HepG2 (cell line): ENCODE results near the gene MRPL38. TPM values are rescaled to one million over a fixed set of nuclear protein-coding genes. Genes with fewer than 3 reads are reported as not detected.
A peak's percentile ranks its signal among the peaks of the same experiment; 100 is the strongest.

Source experiments
- BRF2 ChIP-seq: sonication (generic); formaldehyde crosslinking; IDR thresholded peaks from 2 replicates; pipeline ENCODE4 v1.8.1; 2022; ENCODE audit warnings: mild to moderate bottlenecking, missing genetic modification reagents
- CSRNP1 ChIP-seq: sonication (generic); formaldehyde crosslinking; IDR thresholded peaks from 2 replicates; pipeline ENCODE4 v1.8.1; 2023; ENCODE audit warnings: mild to moderate bottlenecking, missing genetic modification reagents
- HES4 ChIP-seq: sonication (generic); formaldehyde crosslinking; IDR thresholded peaks from 2 replicates; pipeline ENCODE4 v1.9.0; 2021; ENCODE audit warnings: mild to moderate bottlenecking, missing genetic modification reagents, borderline replicate concordance
- HMG20B ChIP-seq: conservative IDR thresholded peaks from 2 replicates; pipeline ENCODE4 v1.6.1; 2016; ENCODE audit warnings: missing genetic modification reagents, missing compliant biosample characterization
- ISX ChIP-seq: sonication (generic); formaldehyde crosslinking; conservative IDR thresholded peaks from 2 replicates; pipeline ENCODE4 v1.5.0; 2020; ENCODE audit warnings: missing genetic modification reagents
- JUNB ChIP-seq: sonication (generic); formaldehyde crosslinking; IDR thresholded peaks from 2 replicates; pipeline ENCODE4 v1.8.0; 2022; ENCODE audit warnings: missing genetic modification reagents, mild to moderate bottlenecking, borderline replicate concordance
- NCOA1 ChIP-seq: sonication (generic); formaldehyde crosslinking; IDR thresholded peaks from 2 replicates; pipeline ENCODE4 v1.9.0; 2021; ENCODE audit warnings: missing genetic modification reagents
- NR3C1 ChIP-seq: sonication (generic); formaldehyde crosslinking; IDR thresholded peaks from 2 replicates; pipeline ENCODE4 v1.4.0; 2020; ENCODE audit warnings: missing genetic modification reagents
- PHB2 ChIP-seq: fragments of 450-650 bp; IDR thresholded peaks from 2 replicates; pipeline ENCODE4 v1.6.1; 2018; ENCODE audit not compliant: partially characterized antibody
- RXRB ChIP-seq: IDR thresholded peaks from 2 replicates; pipeline ENCODE4 v1.6.1; 2016; ENCODE audit warnings: borderline replicate concordance, missing genetic modification reagents, missing compliant biosample characterization
- SALL1 ChIP-seq: sonication (generic); formaldehyde crosslinking; IDR thresholded peaks from 2 replicates; pipeline ENCODE4 v1.8.0; 2022; ENCODE audit warnings: mild to moderate bottlenecking, missing genetic modification reagents
- SPEN ChIP-seq: sonication (generic); formaldehyde crosslinking; IDR thresholded peaks from 2 replicates; pipeline ENCODE4 v1.5.1; 2020; ENCODE audit warnings: low read depth, mild to moderate bottlenecking, missing genetic modification reagents
- U2AF2 ChIP-seq: fragments of 200-400 bp; formaldehyde crosslinking; IDR thresholded peaks from 2 replicates; pipeline ENCODE4 v1.6.1; 2017; ENCODE audit warnings: low read depth, mild to moderate bottlenecking, low read length
- UBTF ChIP-seq: sonication (generic); formaldehyde crosslinking; IDR thresholded peaks from 2 replicates; pipeline ENCODE4 v1.4.0; 2020; ENCODE audit warnings: mild to moderate bottlenecking, missing genetic modification reagents
- ZGPAT ChIP-seq: IDR thresholded peaks from 2 replicates; pipeline ENCODE4 v1.6.1; 2016; ENCODE audit warnings: mild to moderate bottlenecking
- ZNF17 ChIP-seq: sonication (generic); formaldehyde crosslinking; IDR thresholded peaks from 2 replicates; pipeline ENCODE4 v1.5.0; 2020; ENCODE audit warnings: mild to moderate bottlenecking, missing genetic modification reagents
- ZNF235 ChIP-seq: sonication (generic); formaldehyde crosslinking; IDR thresholded peaks from 2 replicates; pipeline ENCODE4 v1.8.1; 2023; ENCODE audit warnings: mild to moderate bottlenecking, missing genetic modification reagents, borderline replicate concordance
- ZNF274 ChIP-seq: sonication (generic); formaldehyde crosslinking; IDR thresholded peaks from 2 replicates; pipeline ENCODE4 v1.5.1; 2020; ENCODE audit warnings: mild to moderate bottlenecking, missing genetic modification reagents
- ZNF383 ChIP-seq: sonication (generic); formaldehyde crosslinking; IDR thresholded peaks from 2 replicates; pipeline ENCODE4 v1.4.0; 2020; ENCODE audit warnings: missing genetic modification reagents, mild to moderate bottlenecking, borderline replicate concordance
- ZNF703 ChIP-seq: sonication (generic); formaldehyde crosslinking; IDR thresholded peaks from 2 replicates; pipeline ENCODE4 v1.5.1; 2020; ENCODE audit warnings: missing genetic modification reagents, mild to moderate bottlenecking, moderate library complexity, borderline replicate concordance
- ZNF709 ChIP-seq: sonication (generic); formaldehyde crosslinking; IDR thresholded peaks from 2 replicates; pipeline ENCODE4 v1.5.0; 2020; ENCODE audit warnings: mild to moderate bottlenecking, missing genetic modification reagents
- ZSCAN25 ChIP-seq: sonication (generic); formaldehyde crosslinking; IDR thresholded peaks from 2 replicates; pipeline ENCODE4 v1.8.0; 2022; ENCODE audit warnings: mild to moderate bottlenecking, missing genetic modification reagents
- polyA plus RNA-seq, 8 experiments: library from polyadenylated mRNA; depleted of rRNA in 3 of 8; stranded (reverse) in 7 of 8; unstranded in 1 of 8; fragments of >200 nt; fragmentation: Illumina TruSeq in 4 of 8; extraction: Trizol in 4 of 8; gene quantifications; 2 replicates each; pipeline versions ENCODE4 v1.2.1 to v1.2.3, GENCODE V29; 2011 to 2016; ENCODE audit warnings: low read depth in 4 of 8, missing spikeins in 1 of 8, mixed read lengths in 1 of 8; ENCODE audit not compliant: insufficient read depth in 1 of 8
- total RNA-seq, 5 experiments: library from RNA; depleted of rRNA; stranded (reverse); fragments of >200 nt; fragmentation: Illumina TruSeq; extraction: Trizol; gene quantifications; 2 replicates each; pipeline ENCODE4 v1.2.3, GENCODE V29; 2016; ENCODE audit warnings: low read depth in 1 of 5

MRPL38 gene
- total and polyA plus RNA-seq, 2 of the 13 experiments (the other 11 are each of a cell fraction or from before 2014, with no cell fraction given): 83.7 to 125 TPM

DNA sequence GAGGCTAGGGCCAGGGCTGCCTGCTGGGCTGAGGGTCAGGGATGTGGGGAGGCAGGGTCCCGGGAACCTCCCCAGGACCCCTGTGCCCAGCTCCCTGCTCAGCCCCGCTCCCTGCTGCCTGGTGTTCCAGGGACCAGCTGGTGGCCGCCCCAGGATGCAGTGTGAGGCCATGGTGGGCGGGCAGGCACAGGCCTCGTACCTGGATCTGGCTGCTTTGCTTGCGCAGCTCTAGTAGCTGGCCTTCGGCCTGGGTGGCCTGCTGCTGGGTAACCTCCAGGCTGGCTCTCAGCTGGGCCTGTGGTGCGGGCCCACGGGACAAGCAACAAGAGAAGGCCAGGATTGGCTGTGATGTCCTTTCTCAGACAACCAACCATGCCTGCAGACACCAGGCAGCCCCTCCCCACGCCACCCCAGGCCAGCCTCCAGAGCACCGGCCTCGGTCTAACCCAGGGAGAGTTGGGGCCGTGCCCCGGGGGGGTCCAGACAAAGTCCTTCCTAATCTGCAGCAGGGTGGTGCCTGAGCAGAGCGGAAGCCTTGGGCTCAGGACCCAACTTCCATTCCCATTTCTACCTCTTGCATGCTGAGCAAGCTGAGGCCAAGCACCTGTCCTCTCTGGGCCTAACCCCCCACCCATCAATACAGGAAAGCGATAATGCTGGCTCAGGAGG, 12.0 kb downstream of the MRPL38 start (continued):
- TF ChIP-seq PHB2 (no peak), ISX (CRISPR knock-in tag) (0 out of 2 replicates have a peak, but pooled peaks have one; percentile 28), ZNF703 (CRISPR knock-in tag) (no peak; the same call in 1 of the 2 replicates), U2AF2 (no peak), ZNF709 (CRISPR knock-in tag) (peak; percentile 58; the same call in 1 of the 2 replicates), RXRB (peak; percentile 63; the same call in 1 of the 2 replicates), JUNB (no peak), NR3C1 (CRISPR knock-in tag) (no peak), NCOA1 (CRISPR knock-in tag) (no peak; the same call in 1 of the 2 replicates), HMG20B (CRISPR knock-in tag) (peak; percentile 46; the same call in 1 of the 2 replicates), ZNF235 (CRISPR knock-in tag) (0 out of 2 replicates have a peak, but pooled peaks have one; percentile 33), ZNF383 (CRISPR knock-in tag) (no peak), BRF2 (CRISPR knock-in tag) (no peak), HES4 (CRISPR knock-in tag) (no peak), ZSCAN25 (CRISPR knock-in tag) (no peak), UBTF (CRISPR knock-in tag) (peak; percentile 98), CSRNP1 (CRISPR knock-in tag) (peak; percentile 96), ZNF274 (peak; percentile 59; the same call in 1 of the 2 replicates), ZNF17 (CRISPR knock-in tag) (no peak), SALL1 (CRISPR knock-in tag) (peak; percentile 72), SPEN (CRISPR knock-in tag) (peak; percentile 75; the same call in 1 of the 2 replicates), ZGPAT (CRISPR knock-in tag) (no peak; the same call in 1 of the 2 replicates)
